Measurements from ENCODE around the gene FOLR3.

The FOLR3 gene

GRCh38 chr11:72103754-72104167 lies 31.8 kb upstream of the FOLR3 start:
- H3K9me3 ChIP-seq (ENCODE audit: control insufficient read depth, insufficient read depth, low read depth, low read length) = no peaks in the 10 kb centered on the region
- no peak overlapping the region for H3K27ac ChIP-seq (ENCODE audit: extremely low read depth, low read depth, low read length)
- H3K4me1 ChIP-seq (ENCODE audit: control insufficient read depth, insufficient read depth, low read length) = no peaks in the 10 kb centered on the region
- CTCF ChIA-PET = interaction anchor here (0.8 kb wide), 1 partner anchor 326 kb away, joined by 4 read pairs; no protein-coding TSS in a partner anchor
- peak overlapping the region; percentile 27 for H3K4me3 ChIP-seq (ENCODE audit: low read depth, low read length)
- TF ChIP-seq SALL2 (tag by site-specific recombination; IDR thresholded peaks at IDR 0.05; ENCODE audit: borderline replicate concordance) (no peak), ZNF571 (tag by site-specific recombination; IDR thresholded peaks at IDR 0.05) (no peak), ZNF324 (tag by site-specific recombination; IDR thresholded peaks at IDR 0.05) (no peak), ZNF2 (tag by site-specific recombination; IDR thresholded peaks at IDR 0.05) (no peak), ZFP37 (tag by site-specific recombination; IDR thresholded peaks at IDR 0.05) (no peak), ZNF19 (tag by site-specific recombination; IDR thresholded peaks at IDR 0.05; ENCODE audit: low read depth) (no peak), ZNF335 (tag by site-specific recombination; conservative IDR thresholded peaks at IDR 0.05) (no peak), ZBTB21 (tag by site-specific recombination; IDR thresholded peaks at IDR 0.05) (no peak), ZBTB6 (tag by site-specific recombination; IDR thresholded peaks at IDR 0.05) (no peak), ZNF624 (tag by site-specific recombination; IDR thresholded peaks at IDR 0.05) (no peak), ZNF529 (tag by site-specific recombination; IDR thresholded peaks at IDR 0.05; ENCODE audit: insufficient replicate concordance) (no peak), WT1 (tag by site-specific recombination; IDR thresholded peaks at IDR 0.05) (no peak)
- TF ChIP-seq, protein P1, sequence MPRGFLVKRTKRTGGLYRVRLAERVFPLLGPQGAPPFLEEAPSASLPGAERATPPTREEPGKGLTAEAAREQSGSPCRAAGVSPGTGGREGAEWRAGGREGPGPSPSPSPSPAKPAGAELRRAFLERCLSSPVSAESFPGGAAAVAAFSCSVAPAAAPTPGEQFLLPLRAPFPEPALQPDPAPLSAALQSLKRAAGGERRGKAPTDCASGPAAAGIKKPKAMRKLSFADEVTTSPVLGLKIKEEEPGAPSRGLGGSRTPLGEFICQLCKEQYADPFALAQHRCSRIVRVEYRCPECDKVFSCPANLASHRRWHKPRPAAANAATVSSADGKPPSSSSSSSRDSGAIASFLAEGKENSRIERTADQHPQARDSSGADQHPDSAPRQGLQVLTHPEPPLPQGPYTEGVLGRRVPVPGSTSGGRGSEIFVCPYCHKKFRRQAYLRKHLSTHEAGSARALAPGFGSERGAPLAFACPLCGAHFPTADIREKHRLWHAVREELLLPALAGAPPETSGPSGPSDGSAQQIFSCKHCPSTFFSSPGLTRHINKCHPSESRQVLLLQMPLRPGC (tag by site-specific recombination; IDR thresholded peaks at IDR 0.05) = no peak
- H3K36me3 ChIP-seq (ENCODE audit: control insufficient read depth in 2 of 2, insufficient read depth in 1 of 2, low read length in 2 of 2) = peaks cover 0 to 46% of the 10 kb centered on the region in 2 experiments; a peak in 1 of 3 replicates
- POLR2A ChIA-PET = interaction anchor here (1.5 kb wide), 1 partner anchor 13 kb away, joined by 3 read pairs; no protein-coding TSS in a partner anchor

- Histone ChIP-seq H3K27ac (ENCODE audit: extremely low read depth, low read depth, low read length) (no peak within 1 kb of the TSS), H3K9me3 (ENCODE audit: control insufficient read depth, insufficient read depth, low read depth, low read length) (no peaks in the 10 kb centered on the region), H3K36me3 (ENCODE audit: control insufficient read depth in 2 of 2, insufficient read depth in 1 of 2, low read length in 2 of 2) (peaks cover 0 to 40% of the 10 kb centered on the region in 2 experiments; a peak in 1 of 3 replicates), H3K4me3 (ENCODE audit: low read depth, low read length) (no peak within 1 kb of the TSS), H3K4me1 (ENCODE audit: control insufficient read depth, insufficient read depth, low read length) (no peaks in the 10 kb centered on the region)
- POLR2A ChIA-PET = interaction anchor here (1.1 to 1.3 kb wide), 2 partner anchors 81 to 111 kb away, joined by 3 to 4 read pairs; partner anchors contain the start of gene FOLR2
- CTCF ChIA-PET = interaction anchor here (0.6 kb wide), 1 partner anchor 15 kb away, joined by 5 read pairs; no protein-coding TSS in a partner anchor
- TF ChIP-seq PRDM2 (tag by site-specific recombination; IDR thresholded peaks at IDR 0.05; ENCODE audit: borderline replicate concordance) = no peak
- no peak for TF ChIP-seq ZBTB44 (tag by site-specific recombination; IDR thresholded peaks at IDR 0.05)
- no peak for TF ChIP-seq ZNF660 (tag by site-specific recombination; IDR thresholded peaks at IDR 0.05)
- TF ChIP-seq ZNF677 (tag by site-specific recombination; IDR thresholded peaks at IDR 0.05) = no peak
- TF ChIP-seq ZNF2 (tag by site-specific recombination; IDR thresholded peaks at IDR 0.05) = no peak
- no peak for TF ChIP-seq YY2 (tag by site-specific recombination; IDR thresholded peaks at IDR 0.05)
These were observed 29.6 kb upstream of the FOLR3 start, which contains the start of gene TOMT for GRCh38 chr11:72105888-72106287. TSS of gene TOMT (plus strand) at chr11:72105924. CDS start at chr11:72105952, 28 bp downstream.

All from HEK293 (cell line).